WI38 (cell line): ENCODE data around the gene NBAS.

Experiments used
- H3K4me3 ChIP-seq: 2 replicates; pipeline ENCODE4 v1.5.1; 2011; ENCODE audit warnings: low read depth, mild to moderate bottlenecking, control low read depth, low read length
- CTCF ChIP-seq: IDR thresholded peaks from 2 replicates; pipeline ENCODE4 v1.5.1; 2012; ENCODE audit warnings: low read depth, mild to moderate bottlenecking, control low read depth, low read length

The NBAS gene

DNA sequence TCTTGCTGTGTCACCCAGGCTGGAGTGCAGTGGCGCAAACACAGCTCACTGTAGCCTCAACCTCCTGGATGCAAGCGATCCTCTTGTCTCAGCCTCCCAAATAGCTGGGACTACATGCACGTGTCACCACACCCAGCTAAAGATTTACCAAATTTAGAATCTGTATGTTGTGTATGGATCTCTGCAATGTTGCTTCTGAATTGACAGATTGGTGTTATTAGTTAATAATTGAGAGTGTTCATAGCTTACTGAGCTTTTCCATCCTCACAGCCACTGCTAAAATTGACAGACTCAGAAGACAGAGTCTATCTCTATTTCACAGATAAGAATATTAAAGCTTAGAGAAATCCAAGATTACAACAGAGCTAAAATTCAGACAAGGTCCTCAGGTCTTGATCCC lies 4.3 kb upstream of the NBAS start:
- H3K4me3 ChIP-seq = no peak overlapping the region
- TF ChIP-seq CTCF = no peak

DNA sequence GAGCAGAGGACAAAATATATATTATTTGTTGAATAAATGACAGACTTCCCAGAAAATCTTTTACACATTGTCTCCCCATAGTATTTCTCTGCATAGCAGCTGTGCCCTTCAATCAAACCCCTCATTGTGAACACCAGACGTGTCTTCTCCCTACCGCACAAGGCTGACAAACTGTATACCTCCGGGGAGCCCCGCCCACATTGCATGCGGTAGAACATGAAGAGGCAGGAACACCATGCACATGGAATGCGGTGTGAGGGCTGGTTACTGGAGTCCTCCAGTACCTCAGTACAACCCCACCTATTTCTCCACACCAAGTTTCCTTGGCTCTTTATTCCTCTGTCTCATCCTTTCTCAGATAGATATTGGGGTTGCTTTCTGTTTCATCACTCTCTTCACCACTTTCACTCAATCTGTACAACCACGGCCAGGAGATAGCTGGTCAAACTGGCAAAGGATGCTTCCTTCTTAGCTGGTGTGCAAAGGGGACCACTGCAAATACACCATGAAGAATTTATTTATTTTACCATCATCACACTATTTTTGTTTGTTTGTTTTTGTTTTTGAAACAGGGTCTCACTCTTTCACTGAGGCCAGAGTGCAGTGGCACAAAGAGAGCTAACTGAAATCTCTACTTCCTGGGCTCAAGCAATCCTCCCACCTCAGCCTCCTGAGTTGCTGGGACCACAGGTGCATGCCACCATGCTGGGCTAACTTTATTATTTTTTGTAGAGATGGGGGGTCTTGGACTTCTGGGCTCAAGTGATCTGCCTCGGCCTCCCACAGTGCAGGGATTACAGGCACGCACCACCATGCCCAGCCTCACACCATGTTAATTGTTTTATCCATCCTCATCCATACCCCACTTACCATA lies 2.3 kb upstream of the NBAS start:
- no peak overlapping the region for H3K4me3 ChIP-seq

DNA sequence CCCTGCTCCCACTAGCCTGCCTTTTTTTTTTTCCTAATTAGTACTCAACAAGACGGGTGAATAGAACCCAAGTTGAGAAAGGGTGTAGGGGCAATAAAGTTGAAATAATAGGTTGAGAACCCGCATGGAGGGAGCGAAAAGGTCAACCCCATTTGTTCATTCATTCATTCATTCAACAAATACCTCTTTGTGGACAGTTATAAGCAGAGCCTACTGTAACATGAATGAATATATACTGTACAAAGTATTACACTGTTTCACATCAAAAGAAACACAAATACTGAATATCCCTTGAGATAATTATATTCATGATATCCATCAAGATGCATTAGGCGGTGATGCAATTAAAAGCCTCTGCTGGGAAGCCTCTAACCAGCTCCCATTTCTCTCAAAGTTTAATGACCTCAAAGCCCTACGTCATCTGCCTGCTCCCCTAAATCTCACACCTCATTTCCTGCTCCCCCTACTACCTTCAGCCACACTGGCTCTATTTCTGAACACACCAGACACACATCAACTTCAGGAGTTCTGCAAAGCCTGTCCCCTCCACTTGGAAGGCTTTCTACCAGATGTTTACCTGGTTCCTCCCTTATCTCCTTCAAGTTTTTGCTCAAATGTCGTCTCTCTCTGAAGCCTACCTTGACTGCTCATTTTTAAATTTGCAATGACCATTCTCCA lies 1.4 kb upstream of the NBAS start:
- H3K4me3 ChIP-seq = no peak overlapping the region
- TF ChIP-seq CTCF = no peak

More for the DNA sequence above, 2.3 kb upstream of the NBAS start:
- TF ChIP-seq CTCF = no peak

DNA sequence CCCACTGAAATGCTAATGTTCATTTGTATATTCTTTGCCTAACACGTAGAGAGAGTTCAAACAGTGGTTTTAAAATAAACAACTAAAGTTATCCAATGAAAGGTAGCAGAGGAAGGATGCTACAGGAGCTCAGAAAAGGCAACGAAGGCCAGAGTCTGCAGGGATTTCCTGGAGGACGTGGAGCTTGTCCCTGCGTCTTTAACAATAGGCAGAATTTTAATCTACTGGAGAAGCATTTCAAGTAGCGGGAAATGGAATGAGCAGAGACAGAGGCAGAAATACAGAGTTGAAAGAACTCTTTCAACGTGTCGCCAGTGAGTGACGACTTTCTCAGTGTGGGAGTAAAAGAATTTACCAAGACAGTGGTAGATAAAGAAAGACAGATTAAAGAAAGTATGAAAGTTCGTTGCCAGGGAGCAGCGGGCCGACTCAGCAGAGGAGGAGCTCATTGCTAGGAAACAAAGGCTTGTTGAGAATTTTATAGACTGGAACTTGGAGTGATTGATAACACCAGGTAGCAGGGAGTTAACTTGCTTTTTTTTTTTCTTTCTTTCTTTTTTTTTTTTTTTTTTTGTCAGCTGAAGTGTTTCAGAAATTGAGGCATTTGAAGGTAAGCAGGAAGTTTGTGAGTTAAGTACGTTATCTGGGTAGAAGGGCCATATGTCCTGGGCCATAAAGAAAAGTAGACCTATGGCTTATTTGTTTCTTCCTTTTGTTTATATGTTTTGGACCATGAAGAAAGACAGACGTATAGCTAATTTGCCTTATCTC lies 625 bp upstream of the NBAS start:
- H3K4me3 ChIP-seq = peak overlapping the region; percentile 79
- TF ChIP-seq CTCF = no peak

GRCh38 chr2:15560140-15560987 lies 770 bp downstream of the NBAS start:
- no peak for TF ChIP-seq CTCF
- peak overlapping the region; percentile 79 for H3K4me3 ChIP-seq

- TF ChIP-seq CTCF = no peak
- H3K4me3 ChIP-seq = peak overlapping the region; percentile 79
Measured at GRCh38 chr2:15559379-15560139, 1.6 kb downstream of the NBAS start.
